Activated naive CD8-positive, alpha-beta T cell treated with anti-CD3 and anti-CD28 coated beads, Interleukin-2, amount 50 U/mL, for 24 hours (primary cell): ENCODE results near the gene PBRM1.
"Not testable (repeated sequence)": the region's sequence is repeated elsewhere in the genome, so short reads cannot be mapped to it uniquely, and the experiment has no call there.

Source experiments
- ATAC-seq: fragments of 150-1000 bp; cut with Tn5 transposase; one replicate; pipeline ENCODE4 v1.10.0; 2021
- DNase-seq: peaks from one replicate; pipeline ENCODE4 v3.0.0; 2021
- H3K27ac Mint-ChIP-seq: one replicate; pipeline ENCODE4 v1.8.0; 2021; ENCODE audit warnings: mild to moderate bottlenecking, mixed read lengths
- H3K27me3 Mint-ChIP-seq: one replicate; pipeline ENCODE4 v1.8.0; 2021; ENCODE audit warnings: mixed read lengths
- H3K36me3 Mint-ChIP-seq: one replicate; pipeline ENCODE4 v1.8.0; 2021; ENCODE audit warnings: low read depth, mixed read lengths
- H3K4me1 Mint-ChIP-seq: one replicate; pipeline ENCODE4 v1.8.0; 2021; ENCODE audit warnings: mixed read lengths
- H3K4me3 Mint-ChIP-seq: one replicate; pipeline ENCODE4 v1.8.0; 2021; ENCODE audit warnings: mild to moderate bottlenecking, moderate library complexity, mixed read lengths
- H3K9me3 Mint-ChIP-seq: one replicate; pipeline ENCODE4 v1.8.0; 2021; ENCODE audit warnings: mixed read lengths

The PBRM1 gene

DNA sequence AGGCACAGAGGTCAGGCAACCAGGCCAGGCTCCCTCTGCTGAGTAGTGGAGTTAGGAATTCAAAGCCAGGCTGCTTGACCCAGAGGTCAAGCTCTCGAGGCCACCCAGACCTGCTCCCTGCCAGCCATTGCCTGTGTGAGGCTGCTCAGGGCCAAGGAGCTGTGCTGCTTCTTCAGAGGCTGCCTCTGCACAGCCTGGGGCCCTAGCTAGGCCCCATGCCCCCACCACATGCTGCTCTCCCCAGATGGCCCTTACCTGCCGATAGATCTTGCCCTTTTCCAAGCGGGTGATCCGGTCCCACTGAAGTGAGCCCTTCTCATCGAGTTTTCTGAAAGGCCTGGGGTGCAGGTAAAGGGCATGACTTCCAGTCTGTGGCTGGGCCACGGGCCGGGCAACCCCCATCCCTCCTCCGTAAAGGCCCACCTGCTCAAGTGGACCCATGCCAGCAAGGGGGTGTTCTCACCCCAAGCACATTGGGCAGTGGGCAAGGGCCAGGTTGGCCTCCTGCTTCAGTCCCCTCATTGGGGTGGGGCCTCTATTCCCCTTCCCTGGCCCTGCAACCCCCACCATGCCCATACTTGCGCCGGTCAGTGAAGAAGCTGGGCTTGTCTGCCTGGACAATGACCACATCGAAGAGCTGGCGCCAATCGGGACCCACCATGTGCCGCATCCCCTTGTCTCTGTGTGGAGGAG is 158.5 kb downstream of the PBRM1 start:
- Mint-ChIP-seq H3K4me1 (peaks cover 4% of the 10 kb centered on the region), H3K36me3 (peaks cover 6% of the 10 kb centered on the region), H3K9me3 (no peaks in the 10 kb centered on the region), H3K4me3 (no peak overlapping the region), H3K27me3 (no peaks in the 10 kb centered on the region), H3K27ac (no peak overlapping the region)
- ATAC-seq (no peak), DNase-seq (no peak)

DNA sequence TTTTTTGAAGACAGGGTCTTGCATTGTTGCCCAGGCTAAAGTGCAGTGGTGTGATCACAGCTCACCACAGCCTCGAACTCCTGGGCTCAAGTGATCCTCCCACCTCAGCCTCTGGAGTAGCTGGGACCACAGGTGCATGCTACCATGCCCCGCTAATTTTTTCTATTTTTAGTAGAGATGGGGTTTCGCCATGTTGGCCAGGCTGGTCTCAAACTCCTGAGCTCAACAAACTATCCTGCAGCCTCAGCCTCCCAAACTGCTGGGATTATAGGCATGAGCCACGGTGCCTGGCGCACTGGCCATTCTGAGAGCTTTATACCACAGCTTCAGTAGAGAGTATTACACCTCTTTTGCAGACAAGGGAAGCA is 159.1 kb downstream of the PBRM1 start:
- not testable (repeated sequence) for H3K36me3 Mint-ChIP-seq, H3K9me3 Mint-ChIP-seq, H3K27ac Mint-ChIP-seq, H3K4me3 Mint-ChIP-seq, H3K4me1 Mint-ChIP-seq, DNase-seq, H3K27me3 Mint-ChIP-seq, ATAC-seq

DNA sequence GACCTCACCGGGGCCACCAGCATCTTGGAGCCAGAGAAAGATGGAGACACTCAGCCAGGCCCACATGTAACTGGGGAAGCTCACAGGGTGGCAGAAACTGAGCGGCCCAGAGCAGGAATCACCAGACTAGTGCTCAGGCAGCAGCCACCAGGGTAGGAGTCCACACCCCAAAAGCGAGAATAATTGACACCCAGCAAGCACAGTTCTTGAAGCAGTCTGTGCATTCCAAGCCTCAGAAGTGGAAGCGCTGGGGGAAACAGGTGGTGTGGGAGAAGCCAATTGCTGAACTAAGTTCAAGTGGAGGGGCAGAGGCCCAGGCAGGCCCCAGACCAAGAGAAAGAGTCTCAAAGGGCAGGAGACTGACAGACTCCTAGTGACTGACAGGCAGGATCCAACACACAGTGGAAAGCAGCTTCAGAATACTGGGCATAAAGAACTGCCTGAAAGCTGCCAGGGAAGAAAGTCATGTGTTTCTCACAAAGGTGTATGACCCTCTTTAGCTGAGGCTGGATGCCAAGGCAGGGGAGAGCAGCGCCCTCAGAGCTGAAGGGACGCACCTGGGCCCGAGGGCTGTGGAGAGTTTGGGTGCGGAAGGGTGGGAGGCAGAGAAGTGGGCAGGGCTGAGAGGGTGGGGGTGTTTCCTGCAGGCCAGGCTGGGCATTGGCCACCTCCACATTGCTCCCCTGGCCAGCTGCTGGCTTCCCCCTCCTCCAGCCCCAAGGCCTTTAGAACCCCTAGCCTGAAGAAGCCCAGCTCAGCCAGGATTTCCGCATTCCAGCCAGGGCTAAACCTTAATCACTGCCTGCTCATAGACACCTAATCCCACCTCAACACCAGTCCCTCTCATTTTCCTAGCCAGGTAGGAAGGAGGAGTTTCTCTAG is 159.8 kb downstream of the PBRM1 start:
- peaks cover 6% of the 10 kb centered on the region for H3K36me3 Mint-ChIP-seq
- no peak overlapping the region for H3K27ac Mint-ChIP-seq
- no peaks in the 10 kb centered on the region for H3K4me1 Mint-ChIP-seq
- H3K27me3 Mint-ChIP-seq = no peaks in the 10 kb centered on the region
- ATAC-seq (no peak), DNase-seq (no peak)
- H3K4me3 Mint-ChIP-seq = no peak overlapping the region
- H3K9me3 Mint-ChIP-seq = no peaks in the 10 kb centered on the region

GRCh38 chr3:52524752-52525679 is 160.7 kb downstream of the PBRM1 start:
- no peaks in the 10 kb centered on the region for H3K27me3 Mint-ChIP-seq
- H3K9me3 Mint-ChIP-seq = no peaks in the 10 kb centered on the region
- no peaks in the 10 kb centered on the region for H3K4me1 Mint-ChIP-seq
- no peak overlapping the region for H3K4me3 Mint-ChIP-seq
- ATAC-seq (no peak), DNase-seq (no peak)
- no peak overlapping the region for H3K27ac Mint-ChIP-seq
- peaks cover 6% of the 10 kb centered on the region for H3K36me3 Mint-ChIP-seq

DNA sequence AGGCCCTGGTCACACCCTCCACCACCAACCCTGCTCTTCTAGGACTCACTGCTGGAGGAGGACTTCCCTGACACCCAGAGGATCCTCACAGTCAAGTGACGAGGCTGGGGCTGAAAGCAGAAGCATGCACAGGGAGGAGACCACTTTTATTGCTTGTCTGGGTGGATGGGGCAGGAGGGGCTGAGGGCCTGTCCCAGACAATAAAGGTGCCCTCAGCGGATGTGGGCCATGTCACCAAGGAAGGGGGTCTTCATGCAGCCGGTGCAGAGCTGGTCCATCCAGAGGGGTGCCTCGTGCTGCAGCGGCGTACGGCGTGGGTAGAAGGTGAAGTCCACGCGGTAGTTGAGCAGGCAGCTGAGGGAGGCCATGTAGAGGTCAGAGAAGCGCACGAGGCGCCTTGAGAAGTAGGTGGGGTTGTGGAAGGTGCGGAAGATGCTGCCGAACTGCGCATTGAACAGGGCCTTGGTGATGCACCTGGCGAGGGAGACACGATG is 161.4 kb downstream of the PBRM1 start:
- H3K27ac Mint-ChIP-seq = no peak overlapping the region
- no peak overlapping the region for H3K4me3 Mint-ChIP-seq
- no peaks in the 10 kb centered on the region for H3K4me1 Mint-ChIP-seq
- H3K27me3 Mint-ChIP-seq = no peaks in the 10 kb centered on the region
- no peaks in the 10 kb centered on the region for H3K9me3 Mint-ChIP-seq
- H3K36me3 Mint-ChIP-seq = peaks cover 6% of the 10 kb centered on the region
- DNase-seq (no peak), ATAC-seq (no peak)

DNA sequence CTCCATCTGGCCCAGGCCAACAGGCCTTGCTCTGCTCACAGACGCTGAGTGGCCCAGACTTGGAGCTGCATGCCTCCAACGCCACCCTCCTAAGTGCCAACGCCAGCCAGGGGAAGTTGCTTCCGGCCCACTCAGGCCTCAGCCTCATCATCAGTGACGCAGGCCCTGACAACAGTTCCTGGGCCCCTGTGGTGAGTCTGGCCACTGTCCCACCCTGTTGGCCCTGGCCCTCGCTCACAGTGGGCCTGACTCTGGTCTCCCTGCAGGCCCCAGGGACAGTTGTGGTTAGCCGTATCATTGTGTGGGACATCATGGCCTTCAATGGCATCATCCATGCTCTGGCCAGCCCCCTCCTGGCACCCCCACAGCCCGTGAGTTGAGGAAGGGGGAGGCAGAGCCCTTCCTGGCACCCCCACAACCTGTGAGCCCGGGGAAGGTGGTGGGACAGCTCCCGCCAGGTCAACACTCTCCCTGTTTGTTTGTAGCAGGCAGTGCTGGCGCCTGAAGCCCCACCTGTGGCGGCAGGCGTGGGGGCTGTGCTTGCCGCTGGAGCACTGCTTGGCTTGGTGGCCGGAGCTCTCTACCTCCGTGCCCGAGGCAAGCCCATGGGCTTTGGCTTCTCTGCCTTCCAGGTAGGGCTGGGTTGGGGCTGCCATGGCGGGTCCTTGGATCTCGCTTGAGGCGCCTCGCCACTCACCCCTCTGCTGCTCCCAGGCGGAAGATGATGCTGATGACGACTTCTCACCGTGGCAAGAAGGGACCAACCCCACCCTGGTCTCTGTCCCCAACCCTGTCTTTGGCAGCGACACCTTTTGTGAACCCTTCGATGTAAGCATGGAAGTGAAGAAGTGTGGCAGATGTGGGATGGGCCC is 162.1 kb downstream of the PBRM1 start:
- Mint-ChIP-seq H3K36me3 (peaks cover 6% of the 10 kb centered on the region), H3K27ac (no peak overlapping the region), H3K9me3 (no peaks in the 10 kb centered on the region), H3K4me3 (no peak overlapping the region), H3K4me1 (no peaks in the 10 kb centered on the region), H3K27me3 (no peaks in the 10 kb centered on the region)
- no peak for DNase-seq
- ATAC-seq = no peak

- no peak for ATAC-seq
- no peak for DNase-seq
- Mint-ChIP-seq H3K4me3 (no peak overlapping the region), H3K27ac (no peak overlapping the region), H3K9me3 (no peaks in the 10 kb centered on the region), H3K4me1 (no peaks in the 10 kb centered on the region), H3K27me3 (no peaks in the 10 kb centered on the region), H3K36me3 (peaks cover 6% of the 10 kb centered on the region)
Observed at GRCh38 chr3:52522651-52523251, 163.0 kb downstream of the PBRM1 start.

GRCh38 chr3:52521881-52522650 is 163.6 kb downstream of the PBRM1 start:
- H3K4me3 Mint-ChIP-seq = no peak overlapping the region
- H3K4me1 Mint-ChIP-seq = no peaks in the 10 kb centered on the region
- H3K27ac Mint-ChIP-seq = no peak overlapping the region
- ATAC-seq (no peak), DNase-seq (no peak)
- H3K27me3 Mint-ChIP-seq = no peaks in the 10 kb centered on the region
- peaks cover 6% of the 10 kb centered on the region for H3K36me3 Mint-ChIP-seq
- no peaks in the 10 kb centered on the region for H3K9me3 Mint-ChIP-seq

DNA sequence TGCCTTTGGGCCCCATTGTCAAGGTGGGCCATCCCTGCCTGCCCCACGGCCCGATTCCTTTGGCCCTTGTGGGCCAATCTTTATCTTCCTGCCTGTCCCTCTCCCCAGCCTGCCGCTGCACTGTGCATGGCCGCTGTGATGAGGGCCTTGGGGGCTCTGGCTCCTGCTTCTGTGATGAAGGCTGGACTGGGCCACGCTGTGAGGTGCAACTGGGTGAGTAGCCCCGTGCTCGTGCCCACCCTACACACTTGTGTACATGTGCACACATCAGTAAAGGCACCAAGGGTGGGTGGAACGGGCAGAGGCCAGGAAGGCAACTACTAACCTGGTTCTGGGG is 164.3 kb downstream of the PBRM1 start:
- no peaks in the 10 kb centered on the region for H3K9me3 Mint-ChIP-seq
- no peak overlapping the region for H3K4me3 Mint-ChIP-seq
- DNase-seq (no peak), ATAC-seq (no peak)
- no peaks in the 10 kb centered on the region for H3K4me1 Mint-ChIP-seq
- no peaks in the 10 kb centered on the region for H3K27me3 Mint-ChIP-seq
- peaks cover 6% of the 10 kb centered on the region for H3K36me3 Mint-ChIP-seq
- H3K27ac Mint-ChIP-seq = no peak overlapping the region

GRCh38 chr3:52520716-52521487 is 164.8 kb downstream of the PBRM1 start:
- Mint-ChIP-seq H3K27ac (no peak overlapping the region), H3K9me3 (no peaks in the 10 kb centered on the region), H3K27me3 (no peaks in the 10 kb centered on the region), H3K4me3 (no peak overlapping the region), H3K36me3 (peaks cover 6% of the 10 kb centered on the region), H3K4me1 (no peaks in the 10 kb centered on the region)
- DNase-seq (no peak), ATAC-seq (no peak)

DNA sequence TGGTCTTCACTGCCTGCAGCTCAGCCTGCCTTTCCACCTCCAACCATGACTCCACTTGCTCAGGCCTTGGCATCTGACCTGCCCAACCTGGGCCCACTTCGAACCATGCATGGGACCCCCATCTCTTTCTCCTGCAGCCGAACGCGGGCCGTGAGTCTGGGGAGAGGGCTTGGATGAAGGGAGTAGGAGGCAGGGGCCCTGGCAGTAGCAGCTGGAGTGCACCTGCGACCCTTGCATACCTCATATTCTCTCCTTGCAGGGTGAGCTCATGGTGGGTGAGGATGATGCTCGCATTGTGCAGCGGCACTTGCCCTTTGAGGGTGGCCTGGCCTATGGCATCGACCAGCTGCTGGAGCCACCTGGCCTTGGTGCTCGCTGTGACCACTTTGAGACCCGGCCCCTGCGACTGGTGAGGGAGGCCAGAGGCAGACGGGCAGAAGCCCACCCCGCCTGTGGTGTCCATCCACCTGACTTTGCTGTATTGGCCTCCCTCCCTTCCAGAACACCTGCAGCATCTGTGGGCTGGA is 165.5 kb downstream of the PBRM1 start:
- ATAC-seq (no peak), DNase-seq (no peak)
- Mint-ChIP-seq H3K4me3 (no peak overlapping the region), H3K9me3 (no peaks in the 10 kb centered on the region), H3K4me1 (no peaks in the 10 kb centered on the region), H3K27ac (no peak overlapping the region), H3K27me3 (no peaks in the 10 kb centered on the region), H3K36me3 (peaks cover 6% of the 10 kb centered on the region)

- DNase-seq = no peak
- Mint-ChIP-seq H3K27me3 (no peaks in the 10 kb centered on the region), H3K27ac (no peak overlapping the region), H3K9me3 (no peaks in the 10 kb centered on the region), H3K4me3 (no peak overlapping the region), H3K36me3 (peaks cover 6% of the 10 kb centered on the region), H3K4me1 (no peaks in the 10 kb centered on the region)
- no peak for ATAC-seq
Observed at GRCh38 chr3:52519445-52520140, 166.1 kb downstream of the PBRM1 start.
